GM12865 (cell line): ENCODE measurements around the gene CHRNA9.

Source experiments
- DNase-seq: peaks from one replicate; pipeline ENCODE4 v3.0.0; 2010; ENCODE audit warnings: low read depth
- H3K4me3 ChIP-seq: 2 replicates; pipeline ENCODE4 v1.5.1; 2011; ENCODE audit warnings: mild to moderate bottlenecking, low read depth, low read length, control low read depth
- TF ChIP-seq, protein P1 (sequence below): IDR thresholded peaks from 2 replicates; pipeline ENCODE4 v1.5.1; 2011; ENCODE audit warnings: low read length, control low read depth, low read depth, inconsistent platforms; ENCODE audit not compliant: insufficient read depth; ENCODE audit errors: missing control alignments

The CHRNA9 gene

DNA sequence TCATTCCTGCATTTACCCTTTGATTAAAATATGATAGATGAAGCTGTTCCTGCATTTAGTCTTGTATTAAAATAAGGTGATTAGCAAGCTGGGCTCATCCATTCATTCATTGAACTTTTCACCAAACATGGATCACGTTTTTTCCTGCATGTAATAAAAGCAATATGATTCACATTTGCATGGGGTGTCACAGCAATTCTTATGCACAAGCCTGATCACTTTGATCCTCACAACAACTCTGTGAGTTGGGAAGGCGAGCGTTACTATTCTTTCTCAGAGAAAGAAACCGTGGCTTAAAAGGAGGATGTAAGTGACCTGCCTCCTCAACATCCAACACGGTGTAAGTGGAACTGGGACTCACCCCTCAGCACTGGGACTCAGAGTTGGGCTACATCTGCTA is 20.0 kb downstream of the CHRNA9 start:
- TF ChIP-seq, protein P1, sequence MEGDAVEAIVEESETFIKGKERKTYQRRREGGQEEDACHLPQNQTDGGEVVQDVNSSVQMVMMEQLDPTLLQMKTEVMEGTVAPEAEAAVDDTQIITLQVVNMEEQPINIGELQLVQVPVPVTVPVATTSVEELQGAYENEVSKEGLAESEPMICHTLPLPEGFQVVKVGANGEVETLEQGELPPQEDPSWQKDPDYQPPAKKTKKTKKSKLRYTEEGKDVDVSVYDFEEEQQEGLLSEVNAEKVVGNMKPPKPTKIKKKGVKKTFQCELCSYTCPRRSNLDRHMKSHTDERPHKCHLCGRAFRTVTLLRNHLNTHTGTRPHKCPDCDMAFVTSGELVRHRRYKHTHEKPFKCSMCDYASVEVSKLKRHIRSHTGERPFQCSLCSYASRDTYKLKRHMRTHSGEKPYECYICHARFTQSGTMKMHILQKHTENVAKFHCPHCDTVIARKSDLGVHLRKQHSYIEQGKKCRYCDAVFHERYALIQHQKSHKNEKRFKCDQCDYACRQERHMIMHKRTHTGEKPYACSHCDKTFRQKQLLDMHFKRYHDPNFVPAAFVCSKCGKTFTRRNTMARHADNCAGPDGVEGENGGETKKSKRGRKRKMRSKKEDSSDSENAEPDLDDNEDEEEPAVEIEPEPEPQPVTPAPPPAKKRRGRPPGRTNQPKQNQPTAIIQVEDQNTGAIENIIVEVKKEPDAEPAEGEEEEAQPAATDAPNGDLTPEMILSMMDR: no peak
- no peak for DNase-seq
- H3K4me3 ChIP-seq: no peak overlapping the region

DNA sequence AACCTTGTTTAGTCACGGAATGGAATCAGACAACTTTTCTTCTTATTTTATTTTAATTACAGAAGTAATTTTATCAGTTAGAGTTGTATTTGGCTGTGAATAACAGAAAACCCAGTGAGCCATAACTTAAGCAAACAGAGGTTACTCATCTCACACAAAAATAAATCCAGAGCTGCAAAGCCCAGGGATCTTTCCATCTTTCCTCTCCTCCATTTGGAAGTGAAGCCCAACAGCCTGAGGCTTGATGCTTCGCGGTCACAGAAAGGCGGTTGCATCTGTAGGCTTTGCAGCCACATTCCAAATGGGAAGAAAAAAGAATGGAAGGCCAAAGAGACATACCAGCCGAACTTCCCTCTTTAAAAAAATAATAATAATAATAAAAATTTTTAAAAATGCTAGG is 22.6 kb downstream of the CHRNA9 start:
- TF ChIP-seq, protein P1: no peak
- H3K4me3 ChIP-seq: no peak overlapping the region
- DNase-seq: no peak

DNA sequence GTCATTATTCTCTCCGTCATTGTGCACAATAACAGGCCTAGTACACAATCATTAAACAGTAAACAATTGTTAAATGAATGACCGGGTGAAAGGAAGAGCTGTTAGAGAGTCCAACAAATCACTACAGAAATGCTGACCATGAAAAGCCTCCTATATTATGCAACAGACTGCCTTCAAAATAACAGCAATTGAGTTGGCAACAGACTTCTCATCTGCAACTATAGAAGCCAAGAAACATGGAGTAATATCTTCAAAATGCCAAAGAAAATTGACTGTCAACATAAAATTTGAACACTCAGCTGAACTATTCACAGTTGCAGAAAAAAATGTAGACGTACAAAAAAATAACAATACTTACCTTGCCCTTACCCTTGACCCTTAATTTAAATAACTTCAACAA is 26.2 kb downstream of the CHRNA9 start:
- DNase-seq: no peak
- no peak overlapping the region for H3K4me3 ChIP-seq
- TF ChIP-seq, protein P1: no peak

DNA sequence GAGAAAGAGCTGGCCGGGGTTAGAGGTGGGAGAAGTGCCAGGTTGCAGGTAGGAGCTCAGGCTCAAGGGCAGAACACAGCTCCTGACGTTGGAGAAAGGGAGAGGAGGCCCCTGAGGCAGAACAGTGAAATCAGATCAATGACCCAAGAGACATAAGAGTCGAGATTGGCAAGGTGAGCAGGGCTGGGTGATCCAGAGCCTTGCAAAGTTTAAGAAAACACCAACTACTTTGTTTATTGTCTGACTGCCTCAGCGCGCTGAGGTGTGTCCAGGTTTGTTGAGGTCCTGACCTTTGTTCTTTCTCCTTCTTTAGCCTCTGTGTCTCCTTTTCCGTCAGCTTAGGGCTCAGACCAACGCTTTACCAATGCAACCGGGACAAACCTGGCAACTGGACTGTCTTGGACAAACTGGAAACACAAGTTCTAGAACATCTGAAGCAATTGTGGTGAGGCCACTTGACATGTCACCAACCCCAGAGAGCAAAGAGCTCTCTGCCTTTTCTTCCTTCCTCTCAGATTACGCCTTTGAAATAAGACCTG is 28.3 kb downstream of the CHRNA9 start:
- TF ChIP-seq, protein P1: no peak
- DNase-seq: no peak
- no peak overlapping the region for H3K4me3 ChIP-seq

DNA sequence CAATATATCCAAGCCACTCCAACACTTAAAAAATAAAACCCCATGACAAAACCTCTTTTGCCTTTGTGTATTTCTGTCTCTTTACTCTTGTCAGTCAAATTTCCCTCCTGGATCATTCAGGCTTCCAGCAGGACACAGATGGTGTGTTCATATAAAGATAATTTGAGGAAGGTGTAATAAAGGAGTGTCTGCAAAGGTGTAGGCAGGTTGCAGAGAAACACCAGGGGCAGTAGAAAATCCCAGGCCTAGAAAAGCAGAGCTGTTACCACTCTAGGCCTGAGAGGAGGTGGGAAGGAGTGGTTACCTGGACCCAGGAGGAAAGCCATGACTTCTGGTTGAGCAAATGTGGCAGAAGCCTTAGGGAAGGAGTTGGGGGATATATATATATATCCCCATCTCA is 28.8 kb downstream of the CHRNA9 start:
- TF ChIP-seq, protein P1: no peak
- H3K4me3 ChIP-seq: no peak overlapping the region

DNA sequence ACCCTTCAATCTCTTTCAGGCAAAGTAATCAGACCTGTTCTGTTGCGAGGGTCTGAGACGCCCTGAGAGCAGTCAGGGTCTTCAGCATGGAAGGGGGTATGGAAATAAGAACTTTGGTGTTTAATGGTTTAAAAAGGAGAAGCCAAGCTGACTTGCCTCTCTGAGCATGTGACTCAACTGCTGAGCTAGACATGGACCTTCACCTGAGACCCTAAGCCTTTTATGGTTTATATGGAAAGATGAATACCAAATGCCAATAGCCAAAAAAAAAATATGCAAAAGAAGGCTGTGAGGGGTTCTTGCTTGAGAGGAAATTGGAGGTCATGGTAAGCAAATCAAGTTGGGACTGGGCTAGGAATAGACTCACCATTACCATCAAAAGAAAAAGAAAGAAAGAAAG is 30.6 kb downstream of the CHRNA9 start:
- no peak for DNase-seq
- TF ChIP-seq, protein P1: no peak
- no peak overlapping the region for H3K4me3 ChIP-seq

More for the DNA sequence above, 28.8 kb downstream of the CHRNA9 start:
- no peak for DNase-seq

DNA sequence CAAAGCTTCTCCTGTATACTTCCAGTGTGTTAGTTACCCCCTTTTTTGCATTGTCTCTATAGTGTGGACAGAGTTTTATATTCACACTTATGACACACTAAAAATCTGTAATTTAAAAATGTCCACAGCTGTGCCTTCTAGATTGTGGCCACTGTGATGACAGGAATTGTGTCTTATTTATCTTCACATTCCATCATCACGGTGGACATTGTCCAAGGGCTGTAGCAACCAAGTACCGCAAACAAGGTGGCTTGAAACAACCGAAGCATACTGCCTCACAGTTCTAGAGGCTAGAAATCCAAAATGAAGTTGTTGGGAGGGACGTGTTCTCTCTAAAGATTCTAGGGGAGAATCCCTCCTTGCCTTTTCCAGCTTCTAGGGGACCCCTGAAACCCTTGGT is 32.3 kb downstream of the CHRNA9 start:
- DNase-seq: no peak
- no peak overlapping the region for H3K4me3 ChIP-seq
- TF ChIP-seq, protein P1: no peak
